Measurements from ENCODE around the gene PTPRG.
A peak's percentile ranks its signal among the peaks of the same experiment; 100 is the strongest.

Gene PTPRG

DNA sequence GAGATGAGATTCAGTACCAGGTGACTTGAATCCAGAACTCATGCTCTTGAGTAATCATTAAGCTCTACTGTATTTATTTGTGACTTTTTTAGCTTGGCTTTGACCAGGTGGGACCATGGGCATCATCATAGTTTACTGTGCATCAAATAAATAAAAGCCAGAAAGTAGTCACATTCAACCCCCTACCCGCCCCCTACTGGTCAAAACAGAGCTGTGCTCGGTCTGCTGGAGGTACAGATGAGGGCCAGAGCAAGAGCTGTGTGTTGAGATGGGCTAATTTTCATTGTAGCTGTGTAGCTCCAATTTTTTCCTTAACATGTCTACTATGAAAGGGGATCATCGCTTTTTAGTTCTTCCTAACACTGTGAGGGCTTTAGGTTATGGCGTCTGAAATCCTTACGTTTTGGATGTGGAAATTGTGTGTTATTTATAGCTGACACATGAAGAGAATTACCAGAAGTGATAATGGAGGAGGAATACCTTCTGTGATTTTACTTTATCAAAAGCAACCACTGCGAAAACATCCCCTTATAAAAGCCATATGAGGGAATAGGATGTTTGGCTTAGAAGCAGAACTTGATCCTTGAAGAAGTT, 375.1 kb downstream of the PTPRG start:
- H3K4me3 ChIP-seq (ENCODE audit: severe bottlenecking): no peak overlapping the region
- no peaks in the 10 kb centered on the region for H3K9me3 ChIP-seq (ENCODE audit: severe bottlenecking)
- no peaks in the 10 kb centered on the region for H3K36me3 ChIP-seq (ENCODE audit: low read depth)
- no peaks in the 10 kb centered on the region for H3K27me3 ChIP-seq (ENCODE audit: insufficient read depth, poor library complexity, severe bottlenecking)
- ATAC-seq (ENCODE audit: low read depth) (no peak), DNase-seq (ENCODE audit: low spot score) (no peak)
- TF ChIP-seq, protein P1, sequence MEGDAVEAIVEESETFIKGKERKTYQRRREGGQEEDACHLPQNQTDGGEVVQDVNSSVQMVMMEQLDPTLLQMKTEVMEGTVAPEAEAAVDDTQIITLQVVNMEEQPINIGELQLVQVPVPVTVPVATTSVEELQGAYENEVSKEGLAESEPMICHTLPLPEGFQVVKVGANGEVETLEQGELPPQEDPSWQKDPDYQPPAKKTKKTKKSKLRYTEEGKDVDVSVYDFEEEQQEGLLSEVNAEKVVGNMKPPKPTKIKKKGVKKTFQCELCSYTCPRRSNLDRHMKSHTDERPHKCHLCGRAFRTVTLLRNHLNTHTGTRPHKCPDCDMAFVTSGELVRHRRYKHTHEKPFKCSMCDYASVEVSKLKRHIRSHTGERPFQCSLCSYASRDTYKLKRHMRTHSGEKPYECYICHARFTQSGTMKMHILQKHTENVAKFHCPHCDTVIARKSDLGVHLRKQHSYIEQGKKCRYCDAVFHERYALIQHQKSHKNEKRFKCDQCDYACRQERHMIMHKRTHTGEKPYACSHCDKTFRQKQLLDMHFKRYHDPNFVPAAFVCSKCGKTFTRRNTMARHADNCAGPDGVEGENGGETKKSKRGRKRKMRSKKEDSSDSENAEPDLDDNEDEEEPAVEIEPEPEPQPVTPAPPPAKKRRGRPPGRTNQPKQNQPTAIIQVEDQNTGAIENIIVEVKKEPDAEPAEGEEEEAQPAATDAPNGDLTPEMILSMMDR (IDR thresholded peaks at IDR 0.05; ENCODE audit: poor library complexity, severe bottlenecking): peak; percentile 52
- no peak overlapping the region for H3K27ac ChIP-seq (ENCODE audit: poor library complexity, severe bottlenecking)
- H3K4me1 ChIP-seq (ENCODE audit: insufficient read depth, poor library complexity, severe bottlenecking): no peaks in the 10 kb centered on the region

DNA sequence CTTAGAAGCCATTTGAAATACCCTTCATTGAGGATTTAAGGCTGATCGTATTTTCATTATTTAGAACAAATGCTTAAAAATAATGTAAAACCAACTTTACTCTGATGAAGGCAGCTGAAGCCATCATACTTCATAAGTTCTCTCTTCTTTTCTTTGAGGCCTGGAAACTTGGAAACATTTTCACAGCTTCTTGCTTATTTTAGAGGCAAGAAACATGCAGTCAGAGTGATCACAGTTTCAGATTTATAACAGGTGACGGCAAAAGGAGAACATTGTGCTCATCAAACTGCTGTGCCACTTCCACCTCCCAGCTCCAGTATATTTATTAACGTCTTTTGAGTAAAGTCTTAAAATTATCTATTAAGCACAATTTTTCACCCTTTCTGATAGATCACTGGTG, 376.1 kb downstream of the PTPRG start:
- H3K9me3 ChIP-seq (ENCODE audit: severe bottlenecking): no peaks in the 10 kb centered on the region
- ATAC-seq (ENCODE audit: low read depth) (no peak), DNase-seq (ENCODE audit: low spot score) (no peak)
- no peaks in the 10 kb centered on the region for H3K36me3 ChIP-seq (ENCODE audit: low read depth)
- no peaks in the 10 kb centered on the region for H3K27me3 ChIP-seq (ENCODE audit: insufficient read depth, poor library complexity, severe bottlenecking)
- no peak overlapping the region for H3K27ac ChIP-seq (ENCODE audit: poor library complexity, severe bottlenecking)
- H3K4me3 ChIP-seq (ENCODE audit: severe bottlenecking): no peak overlapping the region
- no peaks in the 10 kb centered on the region for H3K4me1 ChIP-seq (ENCODE audit: insufficient read depth, poor library complexity, severe bottlenecking)
- TF ChIP-seq, protein P1 (IDR thresholded peaks at IDR 0.05; ENCODE audit: poor library complexity, severe bottlenecking): no peak

DNA sequence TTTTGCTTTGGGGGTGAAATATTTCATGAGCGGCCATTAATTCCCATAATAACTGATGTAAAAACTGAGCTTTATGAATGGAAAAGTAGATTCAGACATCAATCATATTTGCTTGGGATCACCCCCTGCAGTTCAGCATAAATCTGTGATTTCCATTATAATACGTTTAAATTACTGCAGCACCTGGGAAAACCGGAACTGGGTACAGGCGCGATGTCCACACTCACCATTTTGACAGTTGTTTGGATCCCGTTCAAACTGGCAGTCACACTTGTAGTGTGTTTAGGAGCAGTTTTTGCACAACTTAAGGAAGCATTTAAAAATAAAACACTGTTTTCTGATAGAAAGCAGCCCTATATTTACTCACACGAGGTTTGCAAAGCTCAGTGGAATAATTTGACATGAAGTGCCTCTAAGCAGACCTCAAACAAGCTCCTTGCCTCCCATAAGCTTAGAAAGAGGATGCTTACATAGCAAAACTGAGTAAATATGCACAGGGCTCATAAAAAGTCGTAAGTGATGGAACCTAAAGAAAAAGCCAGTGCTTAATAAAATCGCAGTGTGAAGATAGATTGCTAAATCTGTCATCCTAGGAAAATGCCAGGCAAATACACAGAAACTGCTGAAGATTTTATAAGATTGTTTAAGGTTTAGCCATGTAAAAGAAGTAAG, 377.6 kb downstream of the PTPRG start:
- DNase-seq (ENCODE audit: low spot score): no peak
- Histone ChIP-seq H3K9me3 (ENCODE audit: severe bottlenecking) (no peaks in the 10 kb centered on the region), H3K27me3 (ENCODE audit: insufficient read depth, poor library complexity, severe bottlenecking) (no peaks in the 10 kb centered on the region), H3K4me1 (ENCODE audit: insufficient read depth, poor library complexity, severe bottlenecking) (no peaks in the 10 kb centered on the region), H3K4me3 (ENCODE audit: severe bottlenecking) (no peak overlapping the region), H3K27ac (ENCODE audit: poor library complexity, severe bottlenecking) (no peak overlapping the region), H3K36me3 (ENCODE audit: low read depth) (no peaks in the 10 kb centered on the region)
- TF ChIP-seq, protein P1 (IDR thresholded peaks at IDR 0.05; ENCODE audit: poor library complexity, severe bottlenecking): no peak
- no peak for ATAC-seq (ENCODE audit: low read depth)

DNA sequence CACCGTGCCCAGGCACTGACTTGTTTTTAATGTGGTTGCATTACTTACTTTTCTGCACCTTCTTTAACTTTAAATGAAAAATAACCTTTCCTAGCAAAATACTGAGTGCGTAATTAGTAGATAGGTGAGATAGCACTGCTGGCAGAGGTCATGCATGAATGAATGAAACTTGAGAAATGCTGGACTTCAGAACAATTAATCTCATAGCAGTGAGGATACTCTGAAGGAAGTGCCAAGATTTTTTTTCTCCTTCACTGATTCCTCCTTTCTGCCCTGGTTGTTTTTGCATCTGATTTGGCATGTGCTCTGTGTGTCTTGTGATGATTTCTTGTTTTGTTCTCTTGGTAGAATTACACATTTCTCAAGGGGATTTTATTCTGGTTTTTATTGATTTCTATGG, 378.9 kb downstream of the PTPRG start:
- no peak overlapping the region for H3K27ac ChIP-seq (ENCODE audit: poor library complexity, severe bottlenecking)
- DNase-seq (ENCODE audit: low spot score) (no peak), ATAC-seq (ENCODE audit: low read depth) (no peak)
- TF ChIP-seq, protein P1 (IDR thresholded peaks at IDR 0.05; ENCODE audit: poor library complexity, severe bottlenecking): no peak
- H3K4me1 ChIP-seq (ENCODE audit: insufficient read depth, poor library complexity, severe bottlenecking): no peaks in the 10 kb centered on the region
- no peaks in the 10 kb centered on the region for H3K9me3 ChIP-seq (ENCODE audit: severe bottlenecking)
- no peak overlapping the region for H3K4me3 ChIP-seq (ENCODE audit: severe bottlenecking)
- H3K36me3 ChIP-seq (ENCODE audit: low read depth): no peaks in the 10 kb centered on the region
- H3K27me3 ChIP-seq (ENCODE audit: insufficient read depth, poor library complexity, severe bottlenecking): no peaks in the 10 kb centered on the region

DNA sequence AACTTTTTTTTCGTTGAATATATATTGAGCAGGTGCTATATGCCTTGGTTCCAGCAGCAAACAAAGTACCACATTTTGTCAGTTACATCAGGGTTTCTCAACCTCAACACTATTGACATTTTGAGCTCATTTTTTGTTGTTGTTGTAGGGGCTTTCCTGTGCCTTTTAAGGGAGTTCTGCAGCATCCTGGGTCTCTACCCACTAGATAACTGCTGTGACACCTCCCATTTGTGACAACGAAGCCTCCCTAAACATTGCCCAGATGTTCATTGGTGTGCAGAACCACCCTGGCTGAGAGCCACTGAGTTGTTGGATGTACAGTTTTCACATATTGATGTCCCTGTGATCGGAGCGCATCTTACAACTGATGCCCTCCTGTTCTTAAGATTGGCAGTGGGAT, 382.6 kb downstream of the PTPRG start:
- Histone ChIP-seq H3K9me3 (ENCODE audit: severe bottlenecking) (no peaks in the 10 kb centered on the region), H3K4me3 (ENCODE audit: severe bottlenecking) (no peak overlapping the region), H3K36me3 (ENCODE audit: low read depth) (no peaks in the 10 kb centered on the region), H3K27me3 (ENCODE audit: insufficient read depth, poor library complexity, severe bottlenecking) (no peaks in the 10 kb centered on the region), H3K27ac (ENCODE audit: poor library complexity, severe bottlenecking) (no peak overlapping the region), H3K4me1 (ENCODE audit: insufficient read depth, poor library complexity, severe bottlenecking) (no peaks in the 10 kb centered on the region)
- TF ChIP-seq, protein P1 (IDR thresholded peaks at IDR 0.05; ENCODE audit: poor library complexity, severe bottlenecking): no peak
- ATAC-seq (ENCODE audit: low read depth) (no peak), DNase-seq (ENCODE audit: low spot score) (no peak)

Measured in RWPE2 (cell line).